ENCODE results near the gene TREML4. TPM values are rescaled to one million over a fixed set of nuclear protein-coding genes. Genes with fewer than 3 reads are reported as not detected.
A peak's percentile ranks its signal among the peaks of the same experiment; 100 is the strongest.

The TREML4 gene
- total and polyA plus RNA-seq, 9 of the 15 experiments (the other 6 are each of a cell fraction or from before 2014, with no cell fraction given): not detected

- FAIRE-seq: no peak
- H3K4me2 ChIP-seq (ENCODE audit: insufficient read depth, low read length): no peak overlapping the region
- no peak overlapping the region for H3K9ac ChIP-seq (ENCODE audit: insufficient read depth in 1 of 2, low read depth in 2 of 2, low read length in 2 of 2)
- H3K27ac ChIP-seq (ENCODE audit: extremely low read depth, low read depth, low read length): no peak overlapping the region
- peaks cover 32 to 60% of the 10 kb centered on the region in 2 experiments; a peak in 4 of 5 replicates for H3K27me3 ChIP-seq (ENCODE audit: control insufficient read depth in 2 of 2, insufficient read depth in 2 of 2, low read length in 2 of 2)
- no peaks in the 10 kb centered on the region for H3K9me1 ChIP-seq (ENCODE audit: control insufficient read depth, insufficient read depth, low read length)
- BruUV-seq (replicated peaks): no TSS peak
- 2% methylated on average over 2 of the region's 2 CpGs for whole genome bisulfite sequencing (ENCODE audit: insufficient coverage, low coverage, missing lambda C conversion rate)
- intact Hi-C loops (cut with micrococcal nuclease) (no loop called here), in situ Hi-C loops (cut with MboI) (no loop called here)
- no peaks in the 10 kb centered on the region for H3K79me2 ChIP-seq (ENCODE audit: control insufficient read depth, insufficient read depth, low read length)
- H3K4me1 ChIP-seq (replicated peaks in 1 of 2; ENCODE audit: control insufficient read depth in 2 of 2, insufficient read depth in 2 of 2, low read length in 2 of 2): peaks cover 0 to 4% of the 10 kb centered on the region in 2 experiments; a peak in 2 of 5 replicates
- ChIA-PET POLR2A (interaction anchor here (1.0 kb wide), 1 partner anchor 15 kb away, joined by 3 read pairs; no protein-coding TSS in a partner anchor), CTCF (ENCODE audit: low intra/inter-chr PET ratio) (no interaction called here)
- H3K9me3 ChIP-seq (replicated peaks; ENCODE audit: control insufficient read depth, insufficient read depth, low read depth, low read length): no peaks in the 10 kb centered on the region
- ATAC-seq: no peak
- H3K36me3 ChIP-seq (ENCODE audit: control insufficient read depth, insufficient read depth, low read length): no peaks in the 10 kb centered on the region
- H2AFZ ChIP-seq (ENCODE audit: low read depth, low read length): no peak overlapping the region
- no peaks in the 10 kb centered on the region; the same call in 1 of the 2 replicates for H4K20me1 ChIP-seq (replicated peaks; ENCODE audit: control insufficient read depth, insufficient read depth, low read length)
- no peak for TF ChIP-seq POLR3A (IDR thresholded peaks at IDR 0.05; ENCODE audit: borderline replicate concordance, extremely low read depth, insufficient read depth, insufficient read length)
- TF ChIP-seq ZNF316 (IDR thresholded peaks at IDR 0.05): peak; percentile 18; the same call in 1 of the 2 replicates
- no peak for DNase-seq (ENCODE audit: extremely low read depth in 1 of 4, low spot score in 3 of 4)
- H3K4me3 ChIP-seq: no peak overlapping the region
Measured at GRCh38 chr6:41274256-41274655, 46.1 kb downstream of the TREML4 start.

GRCh38 chr6:41275489-41275888 lies 47.3 kb downstream of the TREML4 start:
- no peak for FAIRE-seq
- Histone ChIP-seq H3K4me2 (ENCODE audit: insufficient read depth, low read length) (no peak overlapping the region), H2AFZ (ENCODE audit: low read depth, low read length) (no peak overlapping the region), H3K4me3 (no peak overlapping the region), H3K27ac (ENCODE audit: extremely low read depth, low read depth, low read length) (no peak overlapping the region), H3K9me1 (ENCODE audit: control insufficient read depth, insufficient read depth, low read length) (no peaks in the 10 kb centered on the region), H3K4me1 (replicated peaks in 1 of 2; ENCODE audit: control insufficient read depth in 2 of 2, insufficient read depth in 2 of 2, low read length in 2 of 2) (peaks cover 0 to 8% of the 10 kb centered on the region in 2 experiments; a peak in 2 of 5 replicates), H3K9ac (ENCODE audit: insufficient read depth in 1 of 2, low read depth in 2 of 2, low read length in 2 of 2) (no peak overlapping the region), H3K79me2 (ENCODE audit: control insufficient read depth, insufficient read depth, low read length) (no peaks in the 10 kb centered on the region), H3K27me3 (ENCODE audit: control insufficient read depth in 2 of 2, insufficient read depth in 2 of 2, low read length in 2 of 2) (peaks cover 32 to 54% of the 10 kb centered on the region in 2 experiments; a peak in 4 of 5 replicates), H3K36me3 (ENCODE audit: control insufficient read depth, insufficient read depth, low read length) (no peaks in the 10 kb centered on the region), H4K20me1 (replicated peaks; ENCODE audit: control insufficient read depth, insufficient read depth, low read length) (no peaks in the 10 kb centered on the region; the same call in 1 of the 2 replicates), H3K9me3 (replicated peaks; ENCODE audit: control insufficient read depth, insufficient read depth, low read depth, low read length) (no peaks in the 10 kb centered on the region)
- ATAC-seq: no peak
- TF ChIP-seq ZNF77 (CRISPR knock-in tag; IDR thresholded peaks at IDR 0.05): no peak
- TF ChIP-seq CBFA2T2 (conservative IDR thresholded peaks at IDR 0.05): no peak
- TF ChIP-seq SPI1 (IDR thresholded peaks at IDR 0.05; ENCODE audit: borderline replicate concordance, low read depth, low read length): peak; percentile 94
- in situ Hi-C loops (cut with MboI) (no loop called here), intact Hi-C loops (cut with micrococcal nuclease) (no loop called here)
- 3% methylated on average over 4 of the region's 4 CpGs for WGBS (ENCODE audit: insufficient coverage, low coverage, missing lambda C conversion rate)
- no peak for DNase-seq (ENCODE audit: extremely low read depth in 1 of 4, low spot score in 3 of 4)
- no TSS peak for BruUV-seq (replicated peaks)
- ChIA-PET CTCF (ENCODE audit: low intra/inter-chr PET ratio) (no interaction called here), POLR2A (interaction anchor here (0.7 kb wide), 1 partner anchor 75 kb away, joined by 3 read pairs; no protein-coding TSS in a partner anchor)
